Stimulated activated CD8-positive, alpha-beta memory T cell treated with anti-CD3 and anti-CD28 coated beads, Interleukin-15, amount 100 ng/mL, for 24 hours (primary cell): Measurements from ENCODE around the gene SNAPC4.

ENCODE experiments used
- DNase-seq: peaks from one replicate; pipeline ENCODE4 v3.0.0-alpha.2; 2020; ENCODE audit warnings: low read depth

The SNAPC4 gene

GRCh38 chr9:136392538-136393449 is 7.2 kb downstream of the SNAPC4 start:
- DNase-seq: no peak

GRCh38 chr9:136391737-136392537 is 8.0 kb downstream of the SNAPC4 start:
- no peak for DNase-seq

GRCh38 chr9:136389396-136389795 is 10.6 kb downstream of the SNAPC4 start:
- no peak for DNase-seq

GRCh38 chr9:136387217-136387616 is 12.8 kb downstream of the SNAPC4 start:
- no peak for DNase-seq

GRCh38 chr9:136386018-136386417 is 14.0 kb downstream of the SNAPC4 start:
- DNase-seq: no peak

GRCh38 chr9:136385015-136385414 is 15.0 kb downstream of the SNAPC4 start:
- DNase-seq: no peak

GRCh38 chr9:136383436-136383835 is 16.5 kb downstream of the SNAPC4 start:
- no peak for DNase-seq

- no peak for DNase-seq
These were observed 17.9 kb downstream of the SNAPC4 start for GRCh38 chr9:136381966-136382513.

- no peak for DNase-seq
These were observed 18.7 kb downstream of the SNAPC4 start for GRCh38 chr9:136381311-136381710.

GRCh38 chr9:136380381-136380780 is 19.6 kb downstream of the SNAPC4 start:
- no peak for DNase-seq

- no peak for DNase-seq
These were observed 20.1 kb downstream of the SNAPC4 start for GRCh38 chr9:136379891-136380290.

- DNase-seq: no peak
These were observed 20.6 kb downstream of the SNAPC4 start for GRCh38 chr9:136379401-136379800.

- DNase-seq: no peak
These were observed 21.0 kb downstream of the SNAPC4 start for GRCh38 chr9:136379003-136379287.

- DNase-seq: no peak
These were observed 21.6 kb downstream of the SNAPC4 start for GRCh38 chr9:136378170-136379002.

- no peak for DNase-seq
These were observed 22.4 kb downstream of the SNAPC4 start for GRCh38 chr9:136377341-136378169.

GRCh38 chr9:136376457-136376856 is 23.5 kb downstream of the SNAPC4 start:
- DNase-seq: no peak

- DNase-seq: no peak
These were observed 24.9 kb downstream of the SNAPC4 start for GRCh38 chr9:136375096-136375495.

GRCh38 chr9:136374183-136374575 is 25.8 kb downstream of the SNAPC4 start:
- no peak for DNase-seq

GRCh38 chr9:136373300-136374182 is 26.4 kb downstream of the SNAPC4 start, which contains the start of gene CARD9:
Gene CARD9 (minus strand): TSS chr9:136373669. CDS start chr9:136372078, 1,591 bp downstream.
- DNase-seq: no peak
